PC-3 (cell line): ENCODE measurements around the gene RASA2.

Experiments used
- CTCF ChIP-seq: fragments of 300-600 bp; sonication (generic); conservative IDR thresholded peaks from 2 replicates; pipeline ENCODE4 v1.5.1; 2017; ENCODE audit warnings: antibody characterized with exemption, low read depth, mild to moderate bottlenecking, low read length
- EZH2phosphoT487 ChIP-seq: fragments of 300-600 bp; sonication (generic); IDR thresholded peaks from 2 replicates; pipeline ENCODE4 v1.6.1; 2018; ENCODE audit warnings: mild to moderate bottlenecking, antibody characterized with exemption, low read length, borderline replicate concordance

DNA sequence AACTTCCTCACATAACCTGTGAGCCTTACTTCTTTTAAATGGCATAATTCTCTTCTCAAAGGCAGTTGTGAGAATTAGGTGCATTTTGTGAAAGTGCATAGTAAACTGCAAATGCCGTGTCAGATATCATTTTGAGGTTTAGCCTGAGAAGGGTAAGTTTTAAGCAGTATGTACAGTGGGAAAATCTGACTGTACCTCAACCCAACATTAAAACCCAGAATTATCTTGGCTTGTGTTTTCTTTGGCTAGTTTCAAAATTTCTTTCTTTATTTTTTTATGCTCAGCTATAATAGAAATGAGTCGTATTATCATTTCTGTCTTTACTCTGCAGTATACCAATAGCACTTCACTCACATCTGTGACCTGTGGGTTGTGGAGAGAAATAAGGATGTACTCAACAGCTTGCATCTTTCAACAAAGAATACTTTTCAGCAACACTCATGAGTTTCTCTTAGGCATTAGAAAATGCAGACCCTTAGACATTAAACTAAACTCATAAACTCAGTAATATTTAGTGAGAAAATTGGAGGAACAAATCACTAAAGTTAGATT is 65.7 kb downstream of the RASA2 start:
- TF ChIP-seq CTCF: no peak
- TF ChIP-seq EZH2phosphoT487: no peak
